ENCODE measurements around the gene MAST3. TPM values are rescaled to one million over a fixed set of nuclear protein-coding genes. Genes with fewer than 3 reads are reported as not detected.

Gene MAST3
- total and polyA plus RNA-seq, 2 of the 13 experiments (the other 11 are each of a cell fraction or from before 2014, with no cell fraction given), result 4.1 to 4.6 TPM

DNA sequence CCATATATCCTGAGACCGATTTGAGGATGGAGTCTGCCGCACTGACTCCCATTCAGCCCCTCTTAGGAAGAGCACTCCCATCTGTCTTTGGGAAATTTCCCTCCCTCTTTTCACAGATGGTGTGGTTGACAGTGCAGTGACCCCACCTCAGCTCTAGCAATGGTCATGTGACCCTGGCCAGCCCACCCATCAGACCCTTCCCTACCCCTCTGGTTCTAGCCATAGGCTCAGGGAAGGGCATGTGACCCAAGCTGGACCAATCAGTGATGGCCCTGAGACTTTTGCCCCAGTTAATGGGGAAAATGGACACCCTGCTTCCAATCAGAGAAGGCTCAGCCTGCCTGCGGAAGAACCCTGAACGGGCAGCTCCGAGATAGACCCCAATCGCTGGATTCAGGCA, 37.1 kb upstream of the MAST3 start:
- TF ChIP-seq NFYC (CRISPR knock-in tag; IDR thresholded peaks at IDR 0.05) (peak; percentile 64), CHD4 (IDR thresholded peaks at IDR 0.05; ENCODE audit: borderline replicate concordance, low read length) (no peak), BRD4 (CRISPR knock-in tag; IDR thresholded peaks at IDR 0.05) (no peak), NFYB (CRISPR knock-in tag; IDR thresholded peaks at IDR 0.05) (peak; percentile 47), ZBTB8A (CRISPR knock-in tag; IDR thresholded peaks at IDR 0.05; ENCODE audit: borderline replicate concordance, low read depth) (no peak), ONECUT2 (CRISPR knock-in tag; IDR thresholded peaks at IDR 0.05) (no peak), PCBP1 (IDR thresholded peaks at IDR 0.05; ENCODE audit: borderline replicate concordance, low read depth, low read length) (no peak), NFE2L2 (IDR thresholded peaks at IDR 0.05; ENCODE audit: low read length) (no peak)
- TF ChIP-seq, protein P1, sequence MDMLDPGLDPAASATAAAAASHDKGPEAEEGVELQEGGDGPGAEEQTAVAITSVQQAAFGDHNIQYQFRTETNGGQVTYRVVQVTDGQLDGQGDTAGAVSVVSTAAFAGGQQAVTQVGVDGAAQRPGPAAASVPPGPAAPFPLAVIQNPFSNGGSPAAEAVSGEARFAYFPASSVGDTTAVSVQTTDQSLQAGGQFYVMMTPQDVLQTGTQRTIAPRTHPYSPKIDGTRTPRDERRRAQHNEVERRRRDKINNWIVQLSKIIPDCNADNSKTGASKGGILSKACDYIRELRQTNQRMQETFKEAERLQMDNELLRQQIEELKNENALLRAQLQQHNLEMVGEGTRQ (IDR thresholded peaks at IDR 0.05; ENCODE audit: low read depth, low read length), result no peak
- TF ChIP-seq, protein P1 (CRISPR knock-in tag; IDR thresholded peaks at IDR 0.05; ENCODE audit: borderline replicate concordance), result peak; percentile 56; the same call in 1 of the 2 replicates
- ChIA-PET CTCF (ENCODE audit: low intra/inter-chr PET ratio, low total read pairs) (no interaction called here), POLR2A (no interaction called here)
- Histone ChIP-seq H3K36me3 (replicated peaks in 1 of 2; ENCODE audit: control insufficient read depth in 1 of 2, insufficient read depth in 2 of 2, low read length in 2 of 2) (no peaks in the 10 kb centered on the region), H3K9ac (ENCODE audit: insufficient read depth, low read depth, low read length) (no peak overlapping the region), H3K79me2 (ENCODE audit: insufficient read depth, low read length) (no peaks in the 10 kb centered on the region), H3K9me3 (ENCODE audit: low read length) (no peaks in the 10 kb centered on the region), H2AFZ (ENCODE audit: low read length) (no peak overlapping the region), H3K4me3 (replicated peaks in 1 of 3; ENCODE audit: insufficient read depth in 1 of 3, low read depth in 2 of 3, low read length in 3 of 3) (no peak overlapping the region), H3K4me2 (ENCODE audit: low read depth, low read length) (no peak overlapping the region), H3K27ac (ENCODE audit: extremely low read length, insufficient read depth, low read length) (no peak overlapping the region), H3K4me1 (ENCODE audit: insufficient read depth, low read length) (peaks cover 16% of the 10 kb centered on the region), H4K20me1 (ENCODE audit: insufficient read depth, low read length) (no peaks in the 10 kb centered on the region), H3K27me3 (ENCODE audit: control insufficient read depth in 1 of 2, insufficient read depth in 2 of 2, low read length in 2 of 2) (no peaks in the 10 kb centered on the region; a peak in 1 of 5 replicates)
- FAIRE-seq (no peak), DNase-seq (ENCODE audit: low spot score) (no peak), ATAC-seq (no peak)
- intact Hi-C loops (cut with micrococcal nuclease; ENCODE audit: unreplicated experiment) (no loop called here), in situ Hi-C loops (cut with HindIII; ENCODE audit: extremely low pct_ligation_motif_present, low pct_unique_long_range_greater_than_20kb) (loop anchor here (25.0 kb wide), 1 partner anchor 123 kb away; the partner anchor contains the start of gene CCDC124)
- BruUV-seq (replicated peaks), result no TSS peak
- 32% methylated on average over 5 of the region's 6 CpGs for WGBS (ENCODE audit: low lambda C conversion rate)

Measured in HepG2 (cell line).